Brain microvascular endothelial cell (primary cell): ENCODE measurements around the gene ANKRD13A.
A peak's percentile ranks its signal among the peaks of the same experiment; 100 is the strongest.
"Not testable (repeated sequence)": the region's sequence is repeated elsewhere in the genome, so short reads cannot be mapped to it uniquely, and the experiment has no call there.

Source experiments
- DNase-seq: peaks from one replicate; pipeline ENCODE4 v3.0.0-alpha.2; 2020
- H3K27ac ChIP-seq: fragments of 250-450 bp; sonication (Bioruptor Pico); 2 replicates; pipeline ENCODE4 v1.5.1; 2020; ENCODE audit warnings: mild to moderate bottlenecking, moderate library complexity
- H3K27me3 ChIP-seq: fragments of 250-450 bp; sonication (Bioruptor Pico); replicated peaks from 2 replicates; pipeline ENCODE4 v1.5.1; 2020; ENCODE audit warnings: mild to moderate bottlenecking
- H3K36me3 ChIP-seq: fragments of 250-450 bp; sonication (Bioruptor Pico); replicated peaks from 2 replicates; pipeline ENCODE4 v1.5.1; 2020; ENCODE audit warnings: mild to moderate bottlenecking
- H3K4me3 ChIP-seq: 2 replicates; pipeline ENCODE4 v1.5.1; 2011; ENCODE audit warnings: low read depth, mild to moderate bottlenecking, control low read depth, low read length, moderate library complexity
- CTCF ChIP-seq: IDR thresholded peaks from 2 replicates; pipeline ENCODE4 v1.5.1; 2011; ENCODE audit warnings: low read depth, mild to moderate bottlenecking, moderate library complexity, low read length, control low read depth, inconsistent platforms; ENCODE audit errors: missing control alignments
- in situ Hi-C: cut with HindIII; loops from 2 replicates; pipeline ENCODE4 v1.10.0; 2017; ENCODE audit warnings: low sequenced_read_pairs, low pct_ligation_motif_present

The ANKRD13A gene

GRCh38 chr12:110065540-110065939, 66.3 kb downstream of the ANKRD13A start:
- Histone ChIP-seq H3K36me3 (no peaks in the 10 kb centered on the region), H3K27ac (no peak overlapping the region), H3K4me3 (no peak overlapping the region), H3K27me3 (no peaks in the 10 kb centered on the region)
- TF ChIP-seq CTCF, result no peak
- in situ Hi-C loops, result no loop called here
- no peak for DNase-seq

GRCh38 chr12:110067531-110067930, 68.3 kb downstream of the ANKRD13A start:
- TF ChIP-seq CTCF, result no peak
- H3K36me3 ChIP-seq, result no peaks in the 10 kb centered on the region
- H3K4me3 ChIP-seq, result no peak overlapping the region
- no peaks in the 10 kb centered on the region for H3K27me3 ChIP-seq
- in situ Hi-C loops, result no loop called here
- H3K27ac ChIP-seq, result no peak overlapping the region
- DNase-seq, result no peak

- H3K27me3 ChIP-seq, in situ Hi-C loops, DNase-seq, H3K36me3 ChIP-seq, H3K27ac ChIP-seq, H3K4me3 ChIP-seq: not testable (repeated sequence)
Measured at GRCh38 chr12:110068115-110068514, 68.9 kb downstream of the ANKRD13A start.

- in situ Hi-C loops, result no loop called here
- no peak overlapping the region for H3K4me3 ChIP-seq
- no peak for DNase-seq
- H3K36me3 ChIP-seq, result no peaks in the 10 kb centered on the region
- no peak for TF ChIP-seq CTCF
- H3K27me3 ChIP-seq, result no peaks in the 10 kb centered on the region
- H3K27ac ChIP-seq, result no peak overlapping the region
Measured at GRCh38 chr12:110068654-110069053, 69.4 kb downstream of the ANKRD13A start.

GRCh38 chr12:110071504-110071903, 72.3 kb downstream of the ANKRD13A start:
- in situ Hi-C loops, result no loop called here

GRCh38 chr12:110071967-110072366, 72.7 kb downstream of the ANKRD13A start:
- in situ Hi-C loops, result no loop called here
- Histone ChIP-seq H3K36me3 (no peaks in the 10 kb centered on the region), H3K4me3 (no peak overlapping the region), H3K27ac (no peak overlapping the region), H3K27me3 (no peaks in the 10 kb centered on the region)
- DNase-seq, result no peak
- TF ChIP-seq CTCF, result no peak

More at GRCh38 chr12:110071504-110071903, 72.3 kb downstream of the ANKRD13A start:
- no peaks in the 10 kb centered on the region for H3K36me3 ChIP-seq
- no peaks in the 10 kb centered on the region for H3K27me3 ChIP-seq
- TF ChIP-seq CTCF, result no peak
- DNase-seq, result no peak
- H3K4me3 ChIP-seq, result no peak overlapping the region
- H3K27ac ChIP-seq, result no peak overlapping the region

GRCh38 chr12:110072636-110073035, 73.4 kb downstream of the ANKRD13A start:
- H3K27me3 ChIP-seq, in situ Hi-C loops, DNase-seq, H3K27ac ChIP-seq, H3K36me3 ChIP-seq: not testable (repeated sequence)
- H3K4me3 ChIP-seq, result peak overlapping the region; percentile 56
